Activated CD4-positive, alpha-beta T cell treated with anti-CD3 and anti-CD28 coated beads, Interleukin-2, Interleukin-6, amounts not matched to agents 100 ng/mL and 50 ng/mL, durations not matched to agents 16 hours and 8 hours (primary cell): ENCODE results near the gene JSRP1.
A peak's percentile ranks its signal among the peaks of the same experiment; 100 is the strongest.

Experiments used
- DNase-seq: peaks from one replicate; pipeline ENCODE4 v3.0.0-alpha.2; 2020

Gene JSRP1

DNA sequence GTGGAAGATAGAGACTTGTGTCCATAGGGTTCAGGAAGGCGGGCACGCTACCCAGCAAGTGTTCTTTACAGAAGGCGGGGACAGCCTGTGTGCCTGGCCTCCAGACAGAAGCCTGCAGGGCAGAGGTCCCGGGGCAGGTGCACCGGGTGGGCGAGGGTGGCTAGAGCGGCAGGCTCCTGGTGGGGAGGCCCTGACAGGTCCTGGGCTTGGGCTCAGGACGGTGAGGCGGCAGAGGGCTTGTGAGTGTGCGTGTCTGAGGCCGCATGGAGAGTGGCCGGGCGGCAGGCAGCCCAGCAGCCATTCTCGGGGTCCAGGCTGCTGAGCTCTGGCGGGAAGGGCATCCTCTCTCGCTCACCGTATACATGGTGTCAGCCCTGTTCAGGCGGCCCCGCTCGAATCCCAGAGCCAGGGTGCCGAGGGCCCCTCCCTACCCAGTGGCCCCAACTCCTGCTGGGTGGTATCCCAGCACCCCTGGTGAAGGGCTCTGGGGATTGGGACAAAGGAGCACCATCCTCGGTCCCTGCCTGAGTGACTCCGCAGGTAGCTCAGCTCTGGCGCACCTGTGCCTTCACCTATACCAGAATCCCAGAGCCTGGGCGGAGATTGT, 10.1 kb downstream of the JSRP1 start:
- DNase-seq: no peak

DNA sequence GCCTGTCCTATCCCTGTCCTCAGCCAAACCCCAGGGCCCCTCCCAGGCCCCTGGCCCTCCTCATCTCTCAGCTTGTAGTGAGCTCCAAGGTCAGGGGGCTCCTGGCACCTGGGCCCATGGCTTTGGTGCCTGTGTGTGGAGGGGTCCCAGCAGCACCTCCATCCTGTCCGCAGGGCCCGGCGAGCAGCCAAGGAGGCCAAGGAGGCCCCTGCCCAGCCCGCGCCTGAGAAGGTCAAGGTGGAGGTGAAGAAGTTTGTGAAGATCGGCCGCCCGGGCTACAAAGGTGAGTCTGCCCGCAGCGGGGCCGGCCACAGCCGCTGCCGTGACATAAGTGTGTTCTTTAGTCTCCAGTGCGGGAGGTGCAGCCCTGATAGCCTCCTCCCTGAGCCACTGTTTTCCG, 10.9 kb downstream of the JSRP1 start:
- DNase-seq: no peak

DNA sequence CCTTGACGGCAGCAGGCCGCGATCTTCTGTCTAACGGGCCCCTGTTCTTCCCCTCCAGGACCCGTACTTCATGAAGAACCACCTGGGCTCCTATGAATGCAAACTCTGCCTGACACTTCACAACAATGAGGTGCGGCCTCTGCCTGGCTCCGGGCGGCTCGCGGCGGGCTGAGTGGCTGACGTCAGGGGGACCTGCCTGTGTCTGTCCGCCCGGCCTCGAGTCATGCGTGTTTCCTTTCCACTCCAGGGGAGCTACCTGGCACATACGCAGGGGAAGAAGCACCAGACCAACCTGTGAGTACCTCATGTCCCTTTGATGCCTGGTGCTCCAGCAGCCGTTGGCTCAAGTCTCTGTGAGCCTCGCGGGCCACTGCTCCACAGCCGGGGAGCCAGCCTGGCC, 11.7 kb downstream of the JSRP1 start:
- no peak for DNase-seq

- no peak for DNase-seq
Observed at GRCh38 chr19:2244125-2244411, 12.1 kb downstream of the JSRP1 start.

- no peak for DNase-seq
Observed at GRCh38 chr19:2243274-2244124, 12.7 kb downstream of the JSRP1 start.

DNA sequence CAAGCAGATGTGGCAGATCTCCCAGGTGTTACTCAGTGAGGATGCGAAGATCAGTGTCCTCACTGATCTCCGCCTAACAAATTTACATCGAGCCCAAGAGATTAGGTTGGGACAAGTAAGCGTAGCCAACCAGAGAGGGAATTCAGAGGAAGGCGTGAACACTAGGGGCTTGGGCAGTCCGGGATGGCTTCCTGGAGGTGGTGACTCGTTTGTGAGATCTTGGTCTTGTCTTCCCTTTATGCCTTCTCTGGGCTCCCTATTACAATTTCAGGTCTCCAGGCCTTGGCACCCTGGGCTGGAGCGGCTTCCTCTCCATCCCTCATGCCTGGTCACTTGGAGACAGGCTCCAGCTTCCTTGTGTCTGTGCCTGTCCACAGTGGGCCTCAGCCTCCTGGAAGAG, 13.4 kb downstream of the JSRP1 start:
- DNase-seq: no peak

DNA sequence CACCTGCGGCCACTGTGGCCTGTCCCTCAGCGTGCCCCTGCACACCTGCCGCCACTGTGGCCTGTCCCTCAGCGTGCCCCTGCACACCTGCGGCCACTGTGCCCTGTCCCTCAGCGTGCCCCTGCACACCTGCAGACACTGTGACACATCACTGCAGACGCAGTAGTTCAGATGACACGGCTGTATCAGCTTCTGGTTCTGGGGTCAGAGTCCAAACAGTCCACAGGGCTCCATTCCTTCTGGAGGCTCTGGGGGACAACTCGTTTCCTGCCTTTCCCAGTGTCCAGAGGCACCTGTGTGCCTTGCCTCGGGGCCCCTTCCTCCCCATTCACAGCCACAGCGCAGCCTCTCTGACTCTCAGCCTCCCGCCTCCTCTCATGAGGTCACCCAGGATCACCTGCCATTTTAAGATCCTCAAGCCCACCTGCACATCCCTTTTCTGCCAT, 14.1 kb downstream of the JSRP1 start:
- no peak for DNase-seq

DNA sequence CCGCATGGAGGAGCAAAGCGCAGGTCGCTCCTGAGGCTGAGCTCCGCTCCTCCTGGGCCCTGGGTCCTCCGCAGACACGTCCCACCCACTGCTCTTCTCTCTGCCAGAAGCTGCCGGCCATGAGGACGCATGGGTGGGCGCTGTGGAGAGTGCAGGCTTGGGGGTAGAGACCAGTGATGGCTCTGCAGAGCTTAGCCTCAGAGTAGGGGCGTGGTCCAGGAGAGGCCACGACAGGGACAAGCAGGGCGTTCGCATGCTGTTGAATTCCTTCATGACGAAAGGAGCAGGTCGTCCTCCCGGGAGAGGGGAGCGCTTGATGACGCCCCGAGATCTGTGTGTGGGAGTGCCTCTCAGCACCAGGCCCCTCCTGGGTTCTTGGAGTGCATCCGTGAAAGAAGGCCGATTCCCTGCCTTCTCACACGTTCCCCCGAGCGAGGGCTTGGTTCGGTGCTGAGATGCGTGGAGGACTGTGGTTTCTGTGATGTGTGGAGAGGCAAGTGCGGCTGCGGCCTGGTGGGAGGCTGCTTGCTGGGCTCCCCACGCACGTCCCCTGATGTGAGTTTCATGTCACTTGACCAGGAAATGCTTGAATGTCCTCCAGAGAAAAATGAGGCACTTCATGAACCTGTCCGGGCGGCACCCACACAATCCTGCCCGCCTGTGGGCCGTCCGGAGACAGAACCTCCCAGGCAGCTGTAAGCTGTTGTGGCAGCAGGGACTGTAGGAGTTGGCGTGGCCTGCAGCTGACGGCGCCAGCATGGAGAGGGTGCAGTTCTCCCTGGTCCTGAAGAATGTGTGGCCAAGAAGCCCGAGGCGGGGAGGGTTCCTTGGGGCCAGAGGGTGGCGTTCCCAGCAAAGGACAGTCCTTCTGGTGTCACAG, 15.1 kb downstream of the JSRP1 start:
- DNase-seq: no peak

GRCh38 chr19:2239771-2240770, 16.1 kb downstream of the JSRP1 start:
- peak; percentile 50 for DNase-seq

DNA sequence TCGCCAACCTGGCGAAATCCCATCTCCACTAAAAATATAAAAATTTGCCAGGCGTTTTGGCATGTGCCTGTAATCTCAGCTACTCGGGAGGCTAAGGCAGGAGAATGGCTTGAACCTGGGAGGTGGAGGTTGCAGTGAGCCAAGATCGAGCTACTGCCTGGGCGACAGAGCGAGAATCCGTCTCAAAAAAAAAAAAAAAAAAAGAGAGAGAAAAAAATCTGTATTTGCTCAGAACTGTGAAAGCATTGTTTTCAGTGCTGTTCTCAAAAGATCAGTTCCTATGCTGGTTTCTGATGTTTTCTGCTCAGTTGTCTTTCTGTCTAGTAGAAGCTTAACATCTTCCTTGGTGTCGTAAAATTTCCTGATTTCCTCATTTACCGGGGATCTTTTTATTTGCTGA, 17.0 kb downstream of the JSRP1 start:
- DNase-seq: no peak

GRCh38 chr19:2237869-2238153, 18.4 kb downstream of the JSRP1 start:
- DNase-seq: no peak

DNA sequence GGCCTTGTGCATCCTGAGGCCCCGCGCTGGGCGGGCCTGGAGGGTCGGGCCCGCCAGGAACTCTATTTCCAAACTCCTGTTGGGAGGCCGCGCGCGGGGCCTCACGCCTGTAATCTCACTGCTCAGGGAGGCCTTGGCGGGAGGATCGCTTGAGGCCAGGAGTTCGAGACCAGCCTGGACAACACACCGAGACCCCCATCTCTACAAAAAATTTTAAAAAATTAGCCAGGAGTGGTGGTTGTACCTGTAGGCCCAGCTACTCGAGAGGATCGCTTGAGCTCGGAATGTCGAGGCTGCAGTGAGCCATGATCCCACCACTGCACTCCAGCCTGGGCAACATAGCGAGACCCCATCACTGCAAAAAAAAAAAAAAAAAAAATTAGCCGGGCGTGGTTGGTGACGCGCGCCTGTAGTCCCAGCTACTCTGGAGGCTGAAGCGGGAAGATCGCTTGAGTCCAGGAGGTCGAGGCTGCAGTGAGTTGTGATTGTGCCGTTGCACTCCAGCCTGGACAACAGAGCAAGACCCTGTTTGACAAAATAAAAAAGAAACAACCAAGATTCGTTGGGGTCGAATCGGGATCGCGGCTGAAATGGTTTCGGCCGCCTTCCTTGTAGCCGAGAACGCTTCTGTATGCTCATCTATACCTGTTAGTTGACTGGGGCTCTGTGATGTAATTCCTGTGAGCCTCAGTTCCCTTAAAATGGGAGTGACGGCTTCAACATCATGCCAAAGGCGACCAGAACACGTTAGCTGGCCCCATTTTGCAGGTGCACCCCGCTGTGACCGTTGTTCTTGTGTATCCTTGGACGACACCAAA, 19.0 kb downstream of the JSRP1 start:
- no peak for DNase-seq

- peak; percentile 98 for DNase-seq
Observed at GRCh38 chr19:2236314-2237050, 19.7 kb downstream of the JSRP1 start, which contains the start of the genes PLEKHJ1 and SF3A2. PLEKHJ1 (minus strand) TSS chr19:2236329; CDS start chr19:2236248, 81 bp downstream. SF3A2 (plus strand) TSS chr19:2236824; CDS start chr19:2243419, 6,595 bp downstream.

DNA sequence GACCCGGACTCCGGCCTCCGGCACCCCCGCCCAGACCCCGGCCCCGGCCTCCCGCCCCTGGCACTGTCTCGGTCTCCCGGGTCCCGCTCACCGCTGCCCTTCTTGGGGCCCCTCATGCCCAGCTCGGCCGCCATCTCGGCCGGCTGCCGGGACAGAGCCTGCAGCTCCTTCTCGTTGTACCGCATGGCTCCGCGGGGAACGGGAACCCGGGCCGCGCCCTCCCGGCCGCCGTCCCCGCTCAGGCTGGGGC, 20.2 kb downstream of the JSRP1 start:
- DNase-seq: no peak

DNA sequence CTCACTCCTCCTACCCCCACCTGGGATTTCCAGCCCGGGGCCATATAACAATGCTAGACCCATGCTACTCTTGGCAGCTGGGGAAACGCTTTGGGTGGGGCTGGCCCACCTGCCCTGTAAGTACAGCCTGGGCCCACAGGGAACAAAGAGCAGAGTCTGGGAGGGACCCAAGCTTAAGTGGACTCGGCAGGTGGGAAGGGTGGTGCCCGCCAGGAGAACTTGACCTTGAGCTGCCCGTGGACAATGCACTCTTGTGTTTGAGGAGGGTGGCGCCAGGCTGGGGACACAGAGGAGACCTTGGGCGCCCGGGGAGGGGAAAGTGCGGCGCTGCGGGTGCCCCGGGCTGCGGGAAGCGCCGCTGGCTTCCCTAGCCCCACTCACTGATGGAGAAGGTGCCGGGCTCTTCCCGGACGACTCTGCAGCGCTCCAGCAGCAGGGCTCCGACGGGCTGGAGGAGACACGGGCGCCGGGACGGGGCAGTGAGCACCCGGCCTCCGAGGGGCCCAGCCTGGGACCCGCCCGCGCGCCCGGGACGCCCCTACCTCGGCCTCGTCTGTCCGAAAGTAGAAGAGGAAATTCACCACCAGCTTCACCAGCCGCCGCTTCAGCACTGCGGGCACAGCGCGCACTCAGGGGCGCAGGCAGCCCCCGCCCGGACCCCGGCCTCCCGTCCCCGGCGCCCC, 20.7 kb downstream of the JSRP1 start:
- DNase-seq: no peak

DNA sequence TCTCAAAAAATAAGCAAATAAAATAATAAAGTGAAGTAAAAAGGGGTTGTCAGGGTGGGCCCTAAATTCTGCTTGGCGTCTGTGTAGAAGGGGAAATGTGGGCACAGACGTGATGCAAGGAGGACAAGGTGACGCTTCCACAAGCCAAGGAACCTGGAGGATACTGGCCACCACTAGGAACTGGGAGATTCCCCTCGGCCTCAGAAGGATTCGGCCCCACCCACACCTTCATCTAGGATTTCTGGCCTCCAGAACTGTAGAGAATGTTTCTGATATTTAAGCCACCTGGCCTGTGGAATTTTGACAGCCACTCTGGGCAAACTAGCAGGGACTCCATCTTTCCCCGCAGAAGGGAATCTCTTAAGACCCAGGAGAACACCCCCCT, 21.2 kb downstream of the JSRP1 start:
- no peak for DNase-seq

- DNase-seq: no peak
Observed at GRCh38 chr19:2233601-2234280, 22.5 kb downstream of the JSRP1 start.

GRCh38 chr19:2232286-2233151, 23.7 kb downstream of the JSRP1 start:
- DNase-seq: no peak
